A549 treated with AZD9567 at 1 μM for 4 hours (cell line): ENCODE results near the gene VWA5B2. TPM values are rescaled to one million over a fixed set of nuclear protein-coding genes. Genes with fewer than 3 reads are reported as not detected.

ENCODE experiments used
- total RNA-seq: library from RNA; stranded (reverse); fragments of 200-300 nt; extraction: Qiagen RNA extraction; gene quantifications from 5 replicates; pipeline ENCODE4 v1.2.3, GENCODE V29; 2022; ENCODE audit not compliant: insufficient read depth

VWA5B2 gene
- total RNA-seq: 0.31 to 0.63 TPM (median 0.49 TPM) in 4 of 5 replicates, not detected in the other

DNA sequence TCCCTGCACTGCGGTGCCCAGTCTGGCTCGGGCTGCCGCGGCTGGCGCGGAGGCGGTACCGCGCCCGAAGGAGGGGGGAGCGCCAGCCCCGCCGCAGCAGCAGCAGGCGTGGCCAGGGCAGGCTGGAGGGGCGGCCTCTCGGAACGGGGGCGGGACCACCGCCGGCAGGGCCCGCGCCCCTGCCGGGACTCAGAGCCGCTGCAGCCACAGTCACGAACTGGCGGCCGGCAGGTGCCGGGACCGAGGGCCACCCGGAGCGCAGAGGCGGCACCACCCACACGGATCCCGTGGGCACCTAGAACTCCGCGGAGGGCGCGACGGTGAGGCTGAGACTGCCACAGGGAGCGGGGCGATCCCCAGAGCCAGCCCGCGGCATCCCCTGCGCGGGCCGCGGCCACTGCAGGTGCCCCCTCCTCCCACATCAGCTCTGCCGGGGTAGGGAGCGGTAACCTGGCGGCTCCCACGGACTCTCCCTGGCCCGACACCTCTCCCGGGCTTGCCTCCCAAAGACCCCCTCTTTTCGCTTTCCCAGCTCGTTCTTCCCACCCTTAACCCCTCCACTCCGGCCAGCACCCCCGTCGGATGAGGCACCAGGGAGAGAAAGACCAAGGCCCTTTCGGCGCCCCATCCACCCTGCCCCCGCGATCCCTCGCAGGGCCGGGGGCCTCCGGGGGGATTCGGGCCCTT is at the start of gene VWA5B2:
Gene VWA5B2, plus strand, starts transcription at position 192 of the 687 bp plus-strand sequence. CDS start 944 bp downstream, outside the sequence.

DNA sequence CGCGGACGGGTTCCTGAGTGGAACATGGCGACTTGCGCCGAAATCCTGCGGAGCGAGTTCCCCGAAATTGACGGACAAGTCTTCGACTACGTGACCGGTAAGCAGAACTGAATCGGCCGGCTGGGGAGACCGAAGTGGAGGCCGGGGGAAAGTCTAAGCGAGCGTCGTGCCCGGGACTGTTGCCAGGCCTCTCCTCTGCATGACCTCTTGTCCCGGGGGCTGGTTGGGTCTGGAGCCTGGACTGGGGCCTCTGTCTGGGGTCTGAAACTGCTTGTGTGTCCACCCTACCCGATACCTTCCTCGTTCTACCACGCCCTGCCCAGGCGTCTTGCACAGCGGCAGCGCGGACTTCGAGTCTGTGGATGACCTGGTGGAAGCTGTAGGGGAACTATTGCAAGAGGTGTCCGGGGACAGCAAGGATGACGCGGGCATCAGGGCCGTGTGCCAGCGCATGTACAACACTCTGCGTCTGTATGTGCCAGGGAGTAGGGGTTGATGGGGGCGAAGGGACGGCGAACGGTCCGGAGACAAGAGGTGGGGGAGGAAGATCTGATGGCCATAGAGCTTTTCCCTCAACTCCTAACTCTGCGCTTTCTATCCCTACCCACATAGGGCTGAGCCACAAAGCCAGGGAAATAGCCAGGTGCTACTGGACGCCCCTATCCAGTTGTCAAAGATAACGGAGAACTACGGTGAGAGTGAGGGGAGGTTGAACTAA is 43.0 kb upstream of the VWA5B2 start, which contains the start of gene ABCF3:
Gene ABCF3, plus strand, starts transcription at position 16 of the 718 bp plus-strand sequence. Its CDS starts 9 bp downstream, at position 25.

DNA sequence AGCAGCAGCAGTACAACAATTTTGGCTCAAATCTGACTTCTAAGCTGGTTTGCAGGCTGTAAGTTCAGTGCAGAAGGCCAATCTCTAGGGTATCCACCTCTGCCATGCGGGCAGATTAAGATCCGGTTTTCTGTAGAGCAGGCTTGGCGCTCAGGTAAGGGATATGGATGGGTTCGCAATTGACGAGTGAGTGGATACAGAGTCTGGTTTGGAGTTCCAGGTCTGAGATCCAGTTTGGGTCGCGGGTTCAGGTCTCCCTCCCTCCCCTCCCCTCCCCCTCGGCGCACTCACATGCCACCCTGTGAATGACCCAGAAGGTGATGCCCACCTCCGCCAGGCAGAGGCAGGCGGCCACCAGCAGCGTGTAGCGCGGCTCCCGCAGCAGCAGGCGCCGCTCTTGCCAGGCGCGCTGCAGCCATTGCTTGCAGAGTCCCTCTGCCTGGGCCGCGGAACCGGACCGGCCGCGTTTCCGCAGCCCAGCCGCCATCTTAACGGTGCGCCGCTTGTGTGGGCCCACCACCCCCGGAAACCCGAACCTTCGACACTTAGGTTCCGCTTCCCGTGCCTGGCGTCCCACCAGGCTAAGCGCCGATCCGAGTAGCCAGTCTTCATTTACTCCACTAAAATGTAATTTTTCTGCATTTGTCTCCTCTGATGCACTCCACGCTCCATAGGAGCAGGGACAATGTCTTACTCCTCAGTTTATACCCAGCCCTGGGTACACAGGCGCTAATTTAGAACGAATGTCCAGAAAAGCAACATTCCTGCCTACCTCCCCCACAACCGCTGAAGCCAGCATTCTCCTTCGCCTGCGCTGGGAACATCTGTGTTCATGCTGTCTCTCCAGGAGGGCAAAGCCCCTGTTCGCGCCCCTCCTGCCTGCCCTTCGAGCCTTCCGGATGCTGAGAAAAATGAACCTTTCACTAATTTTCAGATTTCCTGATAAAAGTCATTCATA is 19.3 kb downstream of the VWA5B2 start, which contains the start of gene ALG3:
Gene ALG3, minus strand, starts transcription at position 509 of the 958 bp plus-strand sequence. Its CDS starts 22 bp downstream, at position 487.

DNA sequence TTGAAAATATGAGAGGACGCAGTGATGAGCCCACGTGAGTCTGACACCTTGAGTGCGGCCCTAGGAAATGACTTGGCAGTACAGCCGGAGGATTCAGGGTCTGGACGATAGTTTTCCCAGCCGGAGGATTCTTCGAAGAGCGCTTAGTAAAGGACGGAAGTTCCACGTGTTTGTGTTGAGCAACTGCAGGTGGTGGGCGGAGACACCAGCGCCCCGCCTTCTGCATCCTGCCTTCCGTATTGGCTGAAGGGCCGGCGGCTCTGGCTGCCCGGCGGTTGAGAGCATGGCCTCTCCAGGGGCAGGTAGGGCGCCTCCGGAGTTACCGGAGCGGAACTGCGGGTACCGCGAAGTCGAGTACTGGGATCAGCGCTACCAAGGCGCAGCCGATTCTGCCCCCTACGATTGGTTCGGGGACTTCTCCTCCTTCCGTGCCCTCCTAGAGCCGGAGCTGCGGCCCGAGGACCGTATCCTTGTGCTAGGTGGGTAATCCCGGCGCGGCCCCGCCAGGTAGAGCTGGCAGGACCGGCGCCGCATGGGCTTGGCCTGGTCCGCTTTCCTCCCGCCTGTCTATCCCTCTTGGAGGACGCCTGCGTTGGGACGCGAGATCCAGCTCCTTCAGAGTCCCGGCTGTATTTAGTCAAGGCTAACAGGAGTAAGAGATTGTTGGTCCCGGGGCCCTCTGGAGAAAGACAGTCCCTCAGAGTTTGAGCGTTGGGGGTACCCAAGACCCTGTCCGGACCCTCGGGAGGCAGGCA is 20.2 kb downstream of the VWA5B2 start, which contains the start of gene EEF1AKMT4:
Gene EEF1AKMT4, plus strand, starts transcription at position 261 of the 755 bp plus-strand sequence. Its CDS starts 23 bp downstream, at position 284.

DNA sequence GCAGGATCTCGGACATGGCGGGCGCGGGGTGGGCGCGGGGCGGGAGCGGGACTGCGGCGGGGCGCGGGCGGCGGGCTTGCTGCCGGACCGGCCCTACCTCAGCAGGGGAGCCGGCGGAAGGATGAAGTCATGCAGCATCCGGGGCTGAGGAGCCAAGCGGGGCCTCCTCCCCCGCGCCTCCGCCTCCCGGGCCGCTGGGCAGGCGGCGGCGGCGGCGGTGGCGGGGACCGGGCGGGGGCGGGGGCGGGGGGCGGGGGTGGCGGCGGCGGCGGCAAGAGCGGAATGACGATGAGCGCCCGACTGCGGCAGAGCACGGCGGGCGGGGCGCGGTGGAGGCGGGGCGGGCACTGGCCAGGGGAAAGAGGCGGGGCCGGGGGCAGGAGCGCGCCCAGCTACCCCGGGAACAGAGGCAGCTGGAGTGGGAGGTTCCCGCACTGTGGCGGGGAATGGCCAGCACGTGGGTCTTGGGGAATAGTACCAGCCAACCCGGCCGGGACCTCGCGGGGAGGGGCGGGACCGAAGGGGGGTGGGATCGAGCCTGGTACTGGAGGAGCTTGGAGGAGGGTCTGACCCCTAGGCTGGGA is 32.0 kb downstream of the VWA5B2 start, which contains the start of gene CAMK2N2:
Gene CAMK2N2, minus strand, starts transcription at position 284 of the 584 bp plus-strand sequence. Its CDS starts 268 bp downstream, at position 16.

DNA sequence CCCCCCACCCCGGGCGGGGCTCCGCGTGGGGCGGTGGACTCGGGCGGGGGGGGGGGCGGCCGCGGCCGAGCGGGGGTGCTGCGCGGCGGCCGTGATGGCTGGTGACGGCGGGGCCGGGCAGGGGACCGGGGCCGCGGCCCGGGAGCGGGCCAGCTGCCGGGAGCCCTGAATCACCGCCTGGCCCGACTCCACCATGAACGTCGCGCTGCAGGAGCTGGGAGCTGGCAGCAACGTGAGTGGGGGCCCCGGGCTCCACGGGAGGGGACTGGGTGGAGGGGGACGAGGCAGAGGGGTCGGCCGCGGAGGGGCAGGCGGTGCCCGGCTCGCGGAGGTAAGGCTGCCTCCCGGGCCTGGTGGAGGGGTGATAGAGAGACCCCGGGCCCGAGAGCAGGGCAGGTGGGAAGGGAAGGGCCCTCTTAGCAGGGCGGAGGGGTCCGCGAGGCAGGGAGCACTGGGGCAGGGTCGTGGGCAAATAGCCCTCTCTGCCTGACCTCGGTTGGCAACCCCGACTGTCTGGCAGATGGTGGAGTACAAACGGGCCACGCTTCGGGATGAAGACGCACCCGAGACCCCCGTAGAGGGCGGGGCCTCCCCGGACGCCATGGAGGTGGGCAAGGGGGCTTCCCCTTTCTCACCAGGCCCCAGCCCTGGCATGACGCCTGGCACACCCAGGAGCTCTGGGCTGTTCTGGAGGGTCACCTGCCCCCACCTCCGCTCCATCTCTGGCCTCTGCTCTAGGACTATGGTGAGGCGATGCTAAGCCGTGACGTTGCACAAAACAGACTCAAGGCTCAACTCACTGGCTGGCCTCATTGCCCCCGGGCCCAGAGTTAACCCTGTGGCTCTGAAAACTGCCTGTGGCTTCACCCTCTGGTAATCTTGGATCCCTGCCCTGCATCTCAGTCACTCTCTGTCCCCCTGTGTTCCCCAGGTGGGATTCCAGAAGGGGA is 46.9 kb downstream of the VWA5B2 start, which contains the start of gene ECE2:
Gene ECE2, plus strand, starts transcription at position 62 of the 950 bp plus-strand sequence. Its CDS starts 132 bp downstream, at position 194.

Other genes with a start within 250 kb of the VWA5B2 start
- gene ABCC5, start 211.7 kb upstream of the VWA5B2 start, total RNA-seq: 9.1 to 17.1 TPM (median 15.7 TPM) in 5 replicates
- gene HTR3D, start 197.8 kb upstream of the VWA5B2 start, total RNA-seq: not detected in 5 replicates
- not detected in 5 replicates for gene HTR3C, start 176.5 kb upstream of the VWA5B2 start, total RNA-seq
- gene HTR3E, start 132.5 kb upstream of the VWA5B2 start, total RNA-seq: not detected in 5 replicates
- 20.0 to 30.1 TPM (median 29.4 TPM) in 5 replicates for gene EIF2B5, start 94.2 kb upstream of the VWA5B2 start, total RNA-seq
- 19.5 to 27.8 TPM (median 26.1 TPM) in 5 replicates for gene DVL3, start 74.2 kb upstream of the VWA5B2 start, total RNA-seq
- gene AP2M1, start 54.7 kb upstream of the VWA5B2 start, total RNA-seq: 297 to 322 TPM (median 311 TPM) in 5 replicates
- gene ABCF3, start 43.4 kb upstream of the VWA5B2 start, total RNA-seq: 29.6 to 39.2 TPM (median 36.9 TPM) in 5 replicates
- gene ALG3, start 19.4 kb downstream of the VWA5B2 start, total RNA-seq: 54.6 to 81.9 TPM (median 70.6 TPM) in 5 replicates
- 11.9 to 14.1 TPM (median 13.0 TPM) in 5 replicates for gene EEF1AKMT4, start 20.1 kb downstream of the VWA5B2 start, total RNA-seq
- gene CAMK2N2, start 32.0 kb downstream of the VWA5B2 start, total RNA-seq: 1.3 to 1.7 TPM (median 1.4 TPM) in 4 of 5 replicates, not detected in the other
- not detected in 5 replicates for gene ECE2, start 46.4 kb downstream of the VWA5B2 start, total RNA-seq
- gene PSMD2, start 69.7 kb downstream of the VWA5B2 start, total RNA-seq: 299 to 355 TPM (median 301 TPM) in 5 replicates
- 234 to 275 TPM (median 244 TPM) in 5 replicates for gene EIF4G1, start 85.0 kb downstream of the VWA5B2 start, total RNA-seq
- gene FAM131A, start 108.0 kb downstream of the VWA5B2 start, total RNA-seq: 11.0 to 12.3 TPM (median 11.8 TPM) in 5 replicates
- 2.6 to 7.0 TPM (median 6.4 TPM) in 5 replicates for gene CLCN2, start 132.0 kb downstream of the VWA5B2 start, total RNA-seq
- 75.8 to 84.8 TPM (median 81.8 TPM) in 5 replicates for gene POLR2H, start 132.1 kb downstream of the VWA5B2 start, total RNA-seq
- 0.06 TPM in 1 of 5 replicates, not detected in the others for gene THPO, start 148.6 kb downstream of the VWA5B2 start, total RNA-seq
- gene CHRD, start 150.5 kb downstream of the VWA5B2 start, total RNA-seq: 0.15 to 0.35 TPM (median 0.25 TPM) in 4 of 5 replicates, not detected in the other